Neural progenitor cell (in vitro differentiated cells): Measurements from ENCODE around the gene LMF2. TPM values are rescaled to one million over a fixed set of nuclear protein-coding genes. Genes with fewer than 3 reads are reported as not detected.

Source experiments
- DNase-seq: peaks from one replicate; pipeline ENCODE4 v3.0.0-alpha.2; 2016; ENCODE audit warnings: low spot score
- H2AFZ ChIP-seq: fragments of 200-600 bp; sonication (generic); replicated peaks from 2 replicates; pipeline ENCODE4 v1.6.1; 2016; ENCODE audit warnings: antibody characterized with exemption
- H3F3A ChIP-seq: fragments of 200-600 bp; sonication (generic); 2 replicates; pipeline ENCODE4 v1.6.1; 2016; ENCODE audit warnings: antibody characterized with exemption, low read depth
- H3K27ac ChIP-seq: fragments of 200-600 bp; sonication (generic); 2 replicates; pipeline ENCODE4 v1.5.1; 2016; ENCODE audit warnings: mild to moderate bottlenecking
- H3K27me3 ChIP-seq: fragments of 200-600 bp; sonication (generic); 2 replicates; pipeline ENCODE4 v1.6.1; 2016; ENCODE audit warnings: mild to moderate bottlenecking, moderate library complexity
- H3K36me3 ChIP-seq: fragments of 200-600 bp; sonication (generic); 2 replicates; pipeline ENCODE4 v1.5.1; 2016
- H3K4me1 ChIP-seq: fragments of 200-600 bp; sonication (generic); 2 replicates; pipeline ENCODE4 v1.6.1; 2016; ENCODE audit warnings: mixed run types
- H3K4me2 ChIP-seq: fragments of 200-600 bp; sonication (generic); 2 replicates; pipeline ENCODE4 v1.6.1; 2016
- H3K4me3 ChIP-seq: fragments of 200-600 bp; sonication (generic); 2 replicates; pipeline ENCODE4 v1.5.1; 2016
- H3K79me2 ChIP-seq: fragments of 200-600 bp; sonication (generic); 2 replicates; pipeline ENCODE4 v1.6.1; 2016; ENCODE audit warnings: low read depth
- H3K9ac ChIP-seq: fragments of 200-600 bp; sonication (generic); 2 replicates; pipeline ENCODE4 v1.6.1; 2016
- H3K9me3 ChIP-seq: fragments of 200-600 bp; sonication (generic); 2 replicates; pipeline ENCODE4 v1.5.1; 2016; ENCODE audit warnings: low read depth
- H4K20me1 ChIP-seq: fragments of 200-600 bp; sonication (generic); 2 replicates; pipeline ENCODE4 v1.6.1; 2016; ENCODE audit warnings: low read depth
- H3K27ac Mint-ChIP-seq: 3 replicates; pipeline ENCODE4 v1.8.0; 2021; ENCODE audit warnings: mixed read lengths
- H3K27me3 Mint-ChIP-seq: 2 replicates; pipeline ENCODE4 v1.8.0; 2022; ENCODE audit warnings: low read depth, mild to moderate bottlenecking, inconsistent platforms, moderate library complexity, mixed read lengths; ENCODE audit not compliant: insufficient read depth
- H3K36me3 Mint-ChIP-seq: 3 replicates; pipeline ENCODE4 v1.8.0; 2021; ENCODE audit warnings: mixed read lengths
- H3K4me1 Mint-ChIP-seq: 3 replicates; pipeline ENCODE4 v1.8.0; 2021; ENCODE audit warnings: mixed read lengths
- H3K4me3 Mint-ChIP-seq: 3 replicates; pipeline ENCODE4 v1.8.0; 2021; ENCODE audit warnings: mild to moderate bottlenecking, moderate library complexity, mixed read lengths
- H3K9me3 Mint-ChIP-seq: 3 replicates; pipeline ENCODE4 v1.8.0; 2020; ENCODE audit warnings: mixed read lengths
- EZH2 ChIP-seq: fragments of 200-600 bp; sonication (generic); IDR thresholded peaks from 2 replicates; pipeline ENCODE4 v1.6.1; 2017; ENCODE audit warnings: antibody characterized with exemption, mild to moderate bottlenecking, moderate library complexity
- EZH2phosphoT487 ChIP-seq: fragments of 200-600 bp; sonication (generic); IDR thresholded peaks from 2 replicates; pipeline ENCODE4 v1.6.1; 2017; ENCODE audit warnings: antibody characterized with exemption
- total RNA-seq: library from RNA; depleted of rRNA; stranded (reverse); fragments of >200 nt; gene quantifications from 2 replicates; pipeline ENCODE4 v1.2.3, GENCODE V29; 2015; ENCODE audit warnings: low replicate concordance
- TF ChIP-seq, protein P1 (sequence below): fragments of 200-600 bp; sonication (generic); IDR thresholded peaks from 2 replicates; pipeline ENCODE4 v1.5.1; 2017; ENCODE audit warnings: antibody characterized with exemption, mild to moderate bottlenecking

The LMF2 gene
- total RNA-seq, 1 donor from 2014 or later = 7.1 TPM

GRCh38 chr22:50473088-50473487 lies 34.4 kb downstream of the LMF2 start:
- Histone ChIP-seq H3K4me3 (no peak overlapping the region), H3F3A (no peaks in the 10 kb centered on the region), H3K9ac (no peak overlapping the region), H3K4me1 (peaks cover 15% of the 10 kb centered on the region), H4K20me1 (peaks cover 65% of the 10 kb centered on the region), H2AFZ (no peak overlapping the region), H3K27ac (no peak overlapping the region), H3K79me2 (peaks cover 65% of the 10 kb centered on the region), H3K9me3 (no peaks in the 10 kb centered on the region), H3K36me3 (no peaks in the 10 kb centered on the region), H3K4me2 (peak overlapping the region; percentile 99), H3K27me3 (no peaks in the 10 kb centered on the region)
- TF ChIP-seq, protein P1, sequence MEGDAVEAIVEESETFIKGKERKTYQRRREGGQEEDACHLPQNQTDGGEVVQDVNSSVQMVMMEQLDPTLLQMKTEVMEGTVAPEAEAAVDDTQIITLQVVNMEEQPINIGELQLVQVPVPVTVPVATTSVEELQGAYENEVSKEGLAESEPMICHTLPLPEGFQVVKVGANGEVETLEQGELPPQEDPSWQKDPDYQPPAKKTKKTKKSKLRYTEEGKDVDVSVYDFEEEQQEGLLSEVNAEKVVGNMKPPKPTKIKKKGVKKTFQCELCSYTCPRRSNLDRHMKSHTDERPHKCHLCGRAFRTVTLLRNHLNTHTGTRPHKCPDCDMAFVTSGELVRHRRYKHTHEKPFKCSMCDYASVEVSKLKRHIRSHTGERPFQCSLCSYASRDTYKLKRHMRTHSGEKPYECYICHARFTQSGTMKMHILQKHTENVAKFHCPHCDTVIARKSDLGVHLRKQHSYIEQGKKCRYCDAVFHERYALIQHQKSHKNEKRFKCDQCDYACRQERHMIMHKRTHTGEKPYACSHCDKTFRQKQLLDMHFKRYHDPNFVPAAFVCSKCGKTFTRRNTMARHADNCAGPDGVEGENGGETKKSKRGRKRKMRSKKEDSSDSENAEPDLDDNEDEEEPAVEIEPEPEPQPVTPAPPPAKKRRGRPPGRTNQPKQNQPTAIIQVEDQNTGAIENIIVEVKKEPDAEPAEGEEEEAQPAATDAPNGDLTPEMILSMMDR = peak; percentile 40
- TF ChIP-seq EZH2 = no peak
- Mint-ChIP-seq H3K4me3 (peak overlapping the region; percentile 87), H3K9me3 (no peaks in the 10 kb centered on the region), H3K27me3 (peaks cover 12% of the 10 kb centered on the region), H3K36me3 (no peaks in the 10 kb centered on the region), H3K4me1 (peaks cover 20% of the 10 kb centered on the region), H3K27ac (peak overlapping the region; percentile 77)
- peak; percentile 38 for DNase-seq

GRCh38 chr22:50471962-50472361 lies 35.5 kb downstream of the LMF2 start:
- H3K9me3 Mint-ChIP-seq = no peaks in the 10 kb centered on the region

GRCh38 chr22:50471197-50471847 lies 36.2 kb downstream of the LMF2 start:
- Histone ChIP-seq H4K20me1 (peaks cover 77% of the 10 kb centered on the region), H3K79me2 (peaks cover 65% of the 10 kb centered on the region), H3K27me3 (no peaks in the 10 kb centered on the region), H3K27ac (no peak overlapping the region), H3K4me3 (no peak overlapping the region), H3K9me3 (no peaks in the 10 kb centered on the region), H3K36me3 (no peaks in the 10 kb centered on the region), H3K4me1 (peaks cover 15% of the 10 kb centered on the region), H3K4me2 (no peak overlapping the region), H2AFZ (no peak overlapping the region), H3K9ac (no peak overlapping the region), H3F3A (no peaks in the 10 kb centered on the region)
- Mint-ChIP-seq H3K27me3 (peaks cover 3% of the 10 kb centered on the region), H3K9me3 (no peaks in the 10 kb centered on the region), H3K36me3 (peaks cover 5% of the 10 kb centered on the region), H3K4me3 (no peak overlapping the region), H3K27ac (no peak overlapping the region), H3K4me1 (peaks cover 20% of the 10 kb centered on the region)
- TF ChIP-seq EZH2phosphoT487 (no peak), EZH2 (no peak)
- TF ChIP-seq, protein P1 = no peak
- no peak for DNase-seq

More at GRCh38 chr22:50471962-50472361, 35.5 kb downstream of the LMF2 start:
- H3K4me3 Mint-ChIP-seq = peak overlapping the region; percentile 61
- TF ChIP-seq, protein P1 = no peak
- TF ChIP-seq EZH2phosphoT487 (no peak), EZH2 (no peak)
- peaks cover 8% of the 10 kb centered on the region for H3K27me3 Mint-ChIP-seq
- H3K4me1 Mint-ChIP-seq = peaks cover 20% of the 10 kb centered on the region
- Histone ChIP-seq H4K20me1 (peaks cover 75% of the 10 kb centered on the region), H3K27ac (no peak overlapping the region), H3K36me3 (no peaks in the 10 kb centered on the region), H3K4me1 (peaks cover 15% of the 10 kb centered on the region), H3F3A (no peaks in the 10 kb centered on the region), H3K9ac (no peak overlapping the region), H3K27me3 (no peaks in the 10 kb centered on the region), H2AFZ (no peak overlapping the region), H3K4me2 (no peak overlapping the region), H3K4me3 (no peak overlapping the region), H3K79me2 (peaks cover 65% of the 10 kb centered on the region), H3K9me3 (no peaks in the 10 kb centered on the region)
- H3K36me3 Mint-ChIP-seq = peaks cover under 1% of the 10 kb centered on the region
- no peak for DNase-seq
- H3K27ac Mint-ChIP-seq = no peak overlapping the region
